Liver (tissue), 9 donors: ENCODE results near the gene SPIN1. TPM values are rescaled to one million over a fixed set of nuclear protein-coding genes. Genes with fewer than 3 reads are reported as not detected.

Experiments
- DNase-seq: peaks from one replicate; pipeline ENCODE4 v3.0.0-alpha.2; 2017; ENCODE audit warnings: low spot score
- H3K27ac ChIP-seq, 2 donors: one replicate each; pipeline ENCODE4 v1.7.0; 2013; ENCODE audit warnings: inconsistent platforms in 2 of 2, low read length in 2 of 2, control low read depth in 1 of 2, low read depth in 1 of 2, mild to moderate bottlenecking in 1 of 2
- H3K27me3 ChIP-seq, 4 donors: one replicate each; pipeline versions ENCODE4 v1.6.1 to v1.7.0; 2013; ENCODE audit warnings: low read length in 3 of 4, inconsistent platforms in 1 of 4, mild to moderate bottlenecking in 1 of 4, moderate library complexity in 1 of 4; ENCODE audit not compliant: control insufficient read depth in 4 of 4, insufficient read depth in 4 of 4
- H3K36me3 ChIP-seq, 4 donors: one replicate each; pipeline versions ENCODE4 v1.6.1 to v1.7.0; 2013; ENCODE audit warnings: low read length in 3 of 4, mild to moderate bottlenecking in 3 of 4, low read depth in 1 of 4, moderate library complexity in 1 of 4; ENCODE audit not compliant: control insufficient read depth in 4 of 4, insufficient read depth in 3 of 4
- H3K4me1 ChIP-seq, 4 donors: one replicate each; pipeline versions ENCODE4 v1.6.1 to v1.7.0; 2013; ENCODE audit warnings: low read length in 3 of 4, mild to moderate bottlenecking in 3 of 4, moderate library complexity in 1 of 4; ENCODE audit not compliant: control insufficient read depth in 4 of 4, insufficient read depth in 4 of 4
- H3K4me3 ChIP-seq, 3 donors: one replicate each; pipeline versions ENCODE4 v1.6.1 to v1.7.0; 2013; ENCODE audit warnings: low read length in 3 of 3, control low read depth in 1 of 3, low read depth in 1 of 3, mild to moderate bottlenecking in 1 of 3
- H3K9ac ChIP-seq, 2 donors: one replicate each; pipeline ENCODE4 v1.7.0; 2013; ENCODE audit warnings: low read length in 2 of 2, mild to moderate bottlenecking in 2 of 2, moderate library complexity in 2 of 2, control low read depth in 1 of 2, low read depth in 1 of 2
- H3K9me3 ChIP-seq, 4 donors: one replicate each; pipeline versions ENCODE4 v1.6.1 to v1.7.0; 2013; ENCODE audit warnings: low read length in 3 of 4; ENCODE audit not compliant: control insufficient read depth in 4 of 4
- ATF3 ChIP-seq: IDR thresholded peaks from 2 replicates; pipeline ENCODE4 v1.6.1; 2016; ENCODE audit warnings: antibody characterized with exemption
- EGR1 ChIP-seq, 2 donors: IDR thresholded peaks; 2 replicates each; pipeline ENCODE4 v1.6.1; 2016 to 2018; ENCODE audit warnings: antibody characterized with exemption in 2 of 2, low read depth in 2 of 2
- FOXA1 ChIP-seq: IDR thresholded peaks from 2 replicates; pipeline ENCODE4 v1.6.1; 2016; ENCODE audit warnings: antibody characterized with exemption
- FOXA2 ChIP-seq: IDR thresholded peaks from 2 replicates; pipeline ENCODE4 v1.6.1; 2016; ENCODE audit warnings: antibody characterized with exemption
- GABPA ChIP-seq, 2 donors: IDR thresholded peaks in 1 of 2; conservative IDR thresholded peaks in 1 of 2; 2 replicates each; pipeline ENCODE4 v1.6.1; 2016; ENCODE audit warnings: antibody characterized with exemption in 2 of 2, mild to moderate bottlenecking in 1 of 2, moderate library complexity in 1 of 2
- HNF4G ChIP-seq: IDR thresholded peaks from 2 replicates; pipeline ENCODE4 v1.6.1; 2016; ENCODE audit warnings: antibody characterized with exemption
- JUND ChIP-seq, 2 donors: IDR thresholded peaks; 2 replicates each; pipeline ENCODE4 v1.6.1; 2016; ENCODE audit warnings: antibody characterized with exemption in 2 of 2
- MAX ChIP-seq: IDR thresholded peaks from 2 replicates; pipeline ENCODE4 v1.6.1; 2016; ENCODE audit warnings: antibody characterized with exemption
- NR2F2 ChIP-seq: IDR thresholded peaks from 2 replicates; pipeline ENCODE4 v1.6.1; 2016; ENCODE audit warnings: antibody characterized with exemption
- RAD21 ChIP-seq, 2 donors: IDR thresholded peaks; 2 replicates each; pipeline ENCODE4 v1.6.1; 2016; ENCODE audit warnings: antibody characterized with exemption in 2 of 2, mild to moderate bottlenecking in 2 of 2
- REST ChIP-seq: IDR thresholded peaks from 2 replicates; pipeline ENCODE4 v1.6.1; 2016; ENCODE audit warnings: antibody characterized with exemption, mild to moderate bottlenecking
- RXRA ChIP-seq, 2 donors: IDR thresholded peaks; 2 replicates each; pipeline ENCODE4 v1.6.1; 2017 to 2018; ENCODE audit warnings: antibody characterized with exemption in 2 of 2, mild to moderate bottlenecking in 1 of 2
- SP1 ChIP-seq: IDR thresholded peaks from 2 replicates; pipeline ENCODE4 v1.6.1; 2018; ENCODE audit warnings: antibody characterized with exemption, mild to moderate bottlenecking
- TAF1 ChIP-seq: conservative IDR thresholded peaks from 2 replicates; pipeline ENCODE4 v1.6.1; 2016; ENCODE audit warnings: antibody characterized with exemption, mild to moderate bottlenecking
- YY1 ChIP-seq: IDR thresholded peaks from 2 replicates; pipeline ENCODE4 v1.6.1; 2016; ENCODE audit warnings: antibody characterized with exemption, mild to moderate bottlenecking
- ZBTB33 ChIP-seq: IDR thresholded peaks from 2 replicates; pipeline ENCODE4 v1.6.1; 2016; ENCODE audit warnings: antibody characterized with exemption
- WGBS: extraction: QIAGEN DNeasy Blood & Tissue Kit; methylation state at CpG from one replicate; pipeline ENCODE4 v1.1.7; 2013; 5-methylcytosine and 5-hydroxymethylcytosine counted together
- polyA plus RNA-seq, 2 donors: library from polyadenylated mRNA; stranded (reverse) in 1 of 2; unstranded in 1 of 2; fragments of 200-250 nt in 1 of 2; fragments of >200 nt in 1 of 2; fragmentation: Nextera tagmentation in 1 of 2; extraction: Ambion mirVana in 1 of 2; gene quantifications; one replicate each; pipeline versions ENCODE4 v1.2.1 to v1.2.3, GENCODE V29; 2013 to 2015
- total RNA-seq, 2 donors: library from RNA; depleted of rRNA; stranded (reverse); fragments of >200 nt; gene quantifications; one replicate each; pipeline ENCODE4 v1.2.3, GENCODE V29; 2014
- donor health status: healthy.
- donor health status: healthy.
- donor health status: healthy.
- donor health status: healthy.
- donor health status: healthy.

SPIN1 gene
- total and polyA plus RNA-seq, 4 donors = 9.0 to 30.3 (median 18.6) TPM

- WGBS = 93% methylated on average over 1 of the region's 1 CpG
- H3K27ac ChIP-seq = no peak overlapping the region
Observed at GRCh38 chr9:88392549-88392948, 4.3 kb downstream of the SPIN1 start.

GRCh38 chr9:88396836-88397577 lies 8.8 kb downstream of the SPIN1 start:
- H3K27me3 ChIP-seq = no peaks in the 10 kb centered on the region
- DNase-seq = no peak
- no peaks in the 10 kb centered on the region for H3K36me3 ChIP-seq
- no peak overlapping the region for H3K9ac ChIP-seq
- TF ChIP-seq NR2F2 (no peak), REST (no peak), TAF1 (no peak), MAX (no peak), JUND (IDR thresholded peaks at IDR 0.05) (no peak), SP1 (no peak), RXRA (IDR thresholded peaks at IDR 0.05) (no peak), GABPA (IDR thresholded peaks at IDR 0.05 in 1 of 2, conservative IDR thresholded peaks at IDR 0.05 in 1 of 2) (no peak), FOXA1 (no peak), YY1 (no peak), HNF4G (no peak), RAD21 (IDR thresholded peaks at IDR 0.05) (no peak), ZBTB33 (no peak), FOXA2 (no peak)
- 92% methylated on average over 3 of the region's 3 CpGs for WGBS
- no peak overlapping the region for H3K27ac ChIP-seq
- H3K4me1 ChIP-seq = peaks cover 0 to 5% (median 0%) of the 10 kb centered on the region in 4 donors
- no peaks in the 10 kb centered on the region for H3K9me3 ChIP-seq
- no peak overlapping the region for H3K4me3 ChIP-seq

More at GRCh38 chr9:88392549-88392948, 4.3 kb downstream of the SPIN1 start:
- H3K4me1 ChIP-seq = peaks cover 2 to 14% (median 12%) of the 10 kb centered on the region in 4 donors
- no peak overlapping the region for H3K4me3 ChIP-seq
- H3K9ac ChIP-seq = no peak overlapping the region
- H3K9me3 ChIP-seq = no peaks in the 10 kb centered on the region
- TF ChIP-seq RAD21 (IDR thresholded peaks at IDR 0.05) = no peak
- TF ChIP-seq MAX = no peak
- no peak for TF ChIP-seq JUND (IDR thresholded peaks at IDR 0.05)
- TF ChIP-seq FOXA2 = no peak
- no peak for TF ChIP-seq EGR1 (IDR thresholded peaks at IDR 0.05; ENCODE audit: low read depth in 2 of 2)
- no peak for TF ChIP-seq SP1
- TF ChIP-seq ATF3 = no peak
- no peak for TF ChIP-seq YY1
- H3K36me3 ChIP-seq = no peaks in the 10 kb centered on the region
- H3K27me3 ChIP-seq = no peaks in the 10 kb centered on the region
- DNase-seq = no peak
